Glutamatergic neuron (in vitro differentiated cells): ENCODE data around the gene CHMP5. TPM values are rescaled to one million over a fixed set of nuclear protein-coding genes. Genes with fewer than 3 reads are reported as not detected.

Experiments used
- DNase-seq: peaks from one replicate; pipeline ENCODE4 v3.0.0; 2022
- H3K27ac Mint-ChIP-seq: one replicate; pipeline ENCODE4 v1.8.0; 2020; ENCODE audit warnings: mild to moderate bottlenecking, mixed read lengths, inconsistent platforms; ENCODE audit not compliant: unreplicated experiment
- H3K27me3 Mint-ChIP-seq: one replicate; pipeline ENCODE4 v1.8.0; 2020; ENCODE audit warnings: mild to moderate bottlenecking, moderate library complexity, mixed read lengths, inconsistent platforms; ENCODE audit not compliant: unreplicated experiment
- H3K36me3 Mint-ChIP-seq: one replicate; pipeline ENCODE4 v1.8.0; 2020; ENCODE audit warnings: mild to moderate bottlenecking, mixed read lengths, inconsistent platforms; ENCODE audit not compliant: unreplicated experiment
- H3K4me1 Mint-ChIP-seq: one replicate; pipeline ENCODE4 v1.8.0; 2020; ENCODE audit warnings: mild to moderate bottlenecking, low read depth, mixed read lengths, inconsistent platforms; ENCODE audit not compliant: unreplicated experiment
- H3K4me3 Mint-ChIP-seq: one replicate; pipeline ENCODE4 v1.8.0; 2020; ENCODE audit warnings: mild to moderate bottlenecking, mixed read lengths, inconsistent platforms; ENCODE audit not compliant: unreplicated experiment
- H3K9me3 Mint-ChIP-seq: one replicate; pipeline ENCODE4 v1.8.0; 2020; ENCODE audit warnings: mild to moderate bottlenecking, moderate library complexity, mixed read lengths, inconsistent platforms; ENCODE audit not compliant: unreplicated experiment
- long read RNA-seq: library from polyadenylated mRNA; unstranded; transcript quantifications from one replicate; pipeline ENCODE4 v2.0.0, GENCODE V29; 2020; ENCODE audit not compliant: unreplicated experiment
- total RNA-seq: library from RNA; stranded (reverse); fragmentation: NEBNext Ultra II Directional; extraction: Animal tissue kit (Norgen Biotek cat#: 25700); gene quantifications from one replicate; pipeline ENCODE4 v1.2.1, GENCODE V29; 2021; ENCODE audit not compliant: unreplicated experiment
- TF ChIP-seq, protein P1 (sequence below): fragments of 200-600 bp; sonication (generic); IDR thresholded peaks from one replicate; pipeline ENCODE4 v1.5.0; 2021; ENCODE audit not compliant: partially characterized antibody, unreplicated experiment

CHMP5 gene
- 61.7 TPM for total RNA-seq
- long read RNA-seq, transcript CHMP5-201 (8 exons, 1,477 nt) = major isoform, 148 of 149 reads
- long read RNA-seq, partial matches to known transcripts = 0 of 149 reads
- long read RNA-seq, other reads (novel, unspliced or antisense) = 0 of 149 reads

DNA sequence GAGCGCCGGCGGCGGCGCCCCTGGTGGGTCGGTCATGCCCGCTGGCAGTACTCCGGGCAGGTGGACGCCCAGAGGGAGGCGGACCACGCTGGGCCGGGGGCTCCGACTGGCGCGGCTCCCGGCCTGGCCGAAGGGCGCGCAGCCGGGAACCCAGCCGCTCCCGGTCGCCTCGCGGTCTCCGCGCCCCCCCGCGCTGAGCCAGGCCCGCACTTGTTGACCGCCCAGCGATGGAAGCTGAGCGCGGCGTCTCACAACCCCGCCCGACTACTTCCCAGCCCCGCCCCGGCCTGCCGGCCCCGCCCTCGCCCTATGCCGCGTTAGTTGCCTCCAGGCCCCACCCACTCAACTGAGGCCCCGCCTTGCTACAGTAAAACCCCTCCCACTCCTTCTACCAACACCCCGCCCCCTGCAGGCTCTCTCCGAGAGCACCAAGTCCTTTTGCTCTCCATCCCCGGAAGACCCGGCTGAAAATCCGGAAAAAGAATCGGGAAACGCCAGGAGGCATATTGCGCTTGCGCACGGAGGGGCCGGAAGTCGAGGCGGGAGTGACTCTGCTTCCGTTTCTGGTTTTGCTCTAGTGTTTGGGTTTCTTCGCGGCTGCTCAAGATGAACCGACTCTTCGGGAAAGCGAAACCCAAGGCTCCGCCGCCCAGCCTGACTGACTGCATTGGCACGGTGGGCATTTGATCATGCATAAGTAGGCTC lies at the start of gene CHMP5, which contains the start of gene BAG1:
Gene CHMP5 (plus strand): TSS at position 577 of the 705 bp plus-strand sequence. CDS start 30 bp downstream, at position 607.
Gene BAG1 (minus strand): TSS at position 236 of the 705 bp plus-strand sequence.
- H3K36me3 Mint-ChIP-seq = peaks cover 4% of the 10 kb centered on the region
- peak; percentile 99 for DNase-seq
- peak within 1 kb of the TSS; percentile 100 for H3K4me3 Mint-ChIP-seq
- peaks cover 10% of the 10 kb centered on the region for H3K27me3 Mint-ChIP-seq
- TF ChIP-seq, protein P1, sequence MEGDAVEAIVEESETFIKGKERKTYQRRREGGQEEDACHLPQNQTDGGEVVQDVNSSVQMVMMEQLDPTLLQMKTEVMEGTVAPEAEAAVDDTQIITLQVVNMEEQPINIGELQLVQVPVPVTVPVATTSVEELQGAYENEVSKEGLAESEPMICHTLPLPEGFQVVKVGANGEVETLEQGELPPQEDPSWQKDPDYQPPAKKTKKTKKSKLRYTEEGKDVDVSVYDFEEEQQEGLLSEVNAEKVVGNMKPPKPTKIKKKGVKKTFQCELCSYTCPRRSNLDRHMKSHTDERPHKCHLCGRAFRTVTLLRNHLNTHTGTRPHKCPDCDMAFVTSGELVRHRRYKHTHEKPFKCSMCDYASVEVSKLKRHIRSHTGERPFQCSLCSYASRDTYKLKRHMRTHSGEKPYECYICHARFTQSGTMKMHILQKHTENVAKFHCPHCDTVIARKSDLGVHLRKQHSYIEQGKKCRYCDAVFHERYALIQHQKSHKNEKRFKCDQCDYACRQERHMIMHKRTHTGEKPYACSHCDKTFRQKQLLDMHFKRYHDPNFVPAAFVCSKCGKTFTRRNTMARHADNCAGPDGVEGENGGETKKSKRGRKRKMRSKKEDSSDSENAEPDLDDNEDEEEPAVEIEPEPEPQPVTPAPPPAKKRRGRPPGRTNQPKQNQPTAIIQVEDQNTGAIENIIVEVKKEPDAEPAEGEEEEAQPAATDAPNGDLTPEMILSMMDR = peak; percentile 44
- H3K4me1 Mint-ChIP-seq = peaks cover 12% of the 10 kb centered on the region
- H3K9me3 Mint-ChIP-seq = peaks cover 11% of the 10 kb centered on the region
- H3K27ac Mint-ChIP-seq = peak within 1 kb of the TSS; percentile 98

GRCh38 chr9:33220681-33221567 lies 43.9 kb upstream of the CHMP5 start:
- Mint-ChIP-seq H3K4me1 (no peaks in the 10 kb centered on the region), H3K4me3 (no peak overlapping the region), H3K27ac (no peak overlapping the region), H3K9me3 (no peaks in the 10 kb centered on the region), H3K27me3 (peaks cover 5% of the 10 kb centered on the region), H3K36me3 (no peaks in the 10 kb centered on the region)
- TF ChIP-seq, protein P1 = no peak
- no peak for DNase-seq

GRCh38 chr9:33221568-33221884 lies 43.3 kb upstream of the CHMP5 start:
- Mint-ChIP-seq H3K9me3 (no peaks in the 10 kb centered on the region), H3K4me3 (no peak overlapping the region), H3K36me3 (no peaks in the 10 kb centered on the region), H3K4me1 (no peaks in the 10 kb centered on the region), H3K27me3 (peaks cover 5% of the 10 kb centered on the region), H3K27ac (no peak overlapping the region)
- TF ChIP-seq, protein P1 = no peak
- no peak for DNase-seq

- no peaks in the 10 kb centered on the region for H3K9me3 Mint-ChIP-seq
- H3K27ac Mint-ChIP-seq = no peak overlapping the region
- no peak for DNase-seq
- no peaks in the 10 kb centered on the region for H3K4me1 Mint-ChIP-seq
- TF ChIP-seq, protein P1 = no peak
- H3K27me3 Mint-ChIP-seq = peaks cover 5% of the 10 kb centered on the region
- H3K36me3 Mint-ChIP-seq = no peaks in the 10 kb centered on the region
- H3K4me3 Mint-ChIP-seq = no peak overlapping the region
Observed at GRCh38 chr9:33222031-33222430, 42.8 kb upstream of the CHMP5 start.
